ENCODE measurements around the gene AP1G1. TPM values are rescaled to one million over a fixed set of nuclear protein-coding genes. Genes with fewer than 3 reads are reported as not detected.
A peak's percentile ranks its signal among the peaks of the same experiment; 100 is the strongest.

Gene AP1G1
- total RNA-seq, 4 donors from 2014 or later, result 104 to 270 (median 121) TPM

DNA sequence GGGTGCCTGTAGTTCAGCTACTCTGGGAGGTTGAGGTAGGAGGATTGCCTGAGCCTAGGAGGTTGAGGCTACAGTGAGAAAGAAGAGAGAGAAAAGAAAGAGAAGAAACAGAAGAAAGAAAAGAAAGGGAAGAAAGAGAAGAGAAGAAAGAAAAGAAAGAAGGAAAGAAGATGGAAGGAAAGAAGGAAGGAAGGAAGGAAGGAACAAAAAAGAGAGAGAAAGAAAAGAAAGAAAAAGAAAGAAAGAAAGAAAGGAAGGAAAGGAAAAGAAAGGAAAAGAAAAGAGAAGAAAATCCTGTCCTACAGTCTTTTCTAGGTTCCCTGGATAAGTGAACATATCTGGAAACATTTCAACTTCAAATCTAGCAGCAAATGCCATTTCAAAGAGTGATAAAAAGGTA is 54.5 kb downstream of the AP1G1 start:
- H3K4me1 ChIP-seq, result no peaks in the 10 kb centered on the region
- H3K27ac ChIP-seq, result no peak overlapping the region
- H3K9me3 ChIP-seq, result no peaks in the 10 kb centered on the region
- no peak overlapping the region for H3K4me3 ChIP-seq
- TF ChIP-seq POLR2A (IDR thresholded peaks at IDR 0.05), result no peak
- TF ChIP-seq, protein P1, sequence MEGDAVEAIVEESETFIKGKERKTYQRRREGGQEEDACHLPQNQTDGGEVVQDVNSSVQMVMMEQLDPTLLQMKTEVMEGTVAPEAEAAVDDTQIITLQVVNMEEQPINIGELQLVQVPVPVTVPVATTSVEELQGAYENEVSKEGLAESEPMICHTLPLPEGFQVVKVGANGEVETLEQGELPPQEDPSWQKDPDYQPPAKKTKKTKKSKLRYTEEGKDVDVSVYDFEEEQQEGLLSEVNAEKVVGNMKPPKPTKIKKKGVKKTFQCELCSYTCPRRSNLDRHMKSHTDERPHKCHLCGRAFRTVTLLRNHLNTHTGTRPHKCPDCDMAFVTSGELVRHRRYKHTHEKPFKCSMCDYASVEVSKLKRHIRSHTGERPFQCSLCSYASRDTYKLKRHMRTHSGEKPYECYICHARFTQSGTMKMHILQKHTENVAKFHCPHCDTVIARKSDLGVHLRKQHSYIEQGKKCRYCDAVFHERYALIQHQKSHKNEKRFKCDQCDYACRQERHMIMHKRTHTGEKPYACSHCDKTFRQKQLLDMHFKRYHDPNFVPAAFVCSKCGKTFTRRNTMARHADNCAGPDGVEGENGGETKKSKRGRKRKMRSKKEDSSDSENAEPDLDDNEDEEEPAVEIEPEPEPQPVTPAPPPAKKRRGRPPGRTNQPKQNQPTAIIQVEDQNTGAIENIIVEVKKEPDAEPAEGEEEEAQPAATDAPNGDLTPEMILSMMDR (IDR thresholded peaks at IDR 0.05), result no peak
- TF ChIP-seq EP300 (IDR thresholded peaks at IDR 0.05; ENCODE audit: low read depth), result no peak
- TF ChIP-seq POLR2AphosphoS5 (IDR thresholded peaks at IDR 0.05), result no peak
- H3K27me3 ChIP-seq, result no peaks in the 10 kb centered on the region
- peaks cover 0 to 78% (median 38%) of the 10 kb centered on the region in 4 donors for H3K36me3 ChIP-seq
- DNase-seq, result no peak
- intact Hi-C loops (cut with DNase I; ENCODE audit: low total_unique reads), result no loop called here
- in situ Hi-C loops (cut with MboI; ENCODE audit: low pct_ligation_motif_present in 1 of 4, low pct_unique_long_range_greater_than_20kb in 1 of 4, low sequenced_read_pairs in 3 of 4), result no loop called here

GRCh38 chr16:71748226-71748625 is 60.4 kb downstream of the AP1G1 start:
- Histone ChIP-seq H3K9me3 (no peaks in the 10 kb centered on the region), H3K36me3 (peaks cover 0 to 79% (median 37%) of the 10 kb centered on the region in 4 donors), H3K4me1 (no peaks in the 10 kb centered on the region), H3K27me3 (no peaks in the 10 kb centered on the region), H3K4me3 (no peak overlapping the region), H3K27ac (no peak overlapping the region)
- in situ Hi-C loops (cut with MboI; ENCODE audit: low pct_ligation_motif_present in 1 of 4, low pct_unique_long_range_greater_than_20kb in 1 of 4, low sequenced_read_pairs in 3 of 4), result loop anchor here in 1 of 4 donors (10.0 kb wide), 1 partner anchor 93 kb away; no protein-coding TSS in a partner anchor
- no peak for DNase-seq
- 87 to 88% methylated on average over 2 to 4 of the region's 4 CpGs for WGBS, 2 donors (ENCODE audit: low coverage in 1 of 2)
- intact Hi-C loops (cut with DNase I; ENCODE audit: low total_unique reads), result loop anchor here (5.0 kb wide), 1 partner anchor 1404 kb away; no protein-coding TSS in a partner anchor
- TF ChIP-seq POLR2A (IDR thresholded peaks at IDR 0.05) (no peak), EP300 (IDR thresholded peaks at IDR 0.05; ENCODE audit: low read depth) (no peak), POLR2AphosphoS5 (IDR thresholded peaks at IDR 0.05) (no peak)
- TF ChIP-seq, protein P1 (IDR thresholded peaks at IDR 0.05), result no peak

DNA sequence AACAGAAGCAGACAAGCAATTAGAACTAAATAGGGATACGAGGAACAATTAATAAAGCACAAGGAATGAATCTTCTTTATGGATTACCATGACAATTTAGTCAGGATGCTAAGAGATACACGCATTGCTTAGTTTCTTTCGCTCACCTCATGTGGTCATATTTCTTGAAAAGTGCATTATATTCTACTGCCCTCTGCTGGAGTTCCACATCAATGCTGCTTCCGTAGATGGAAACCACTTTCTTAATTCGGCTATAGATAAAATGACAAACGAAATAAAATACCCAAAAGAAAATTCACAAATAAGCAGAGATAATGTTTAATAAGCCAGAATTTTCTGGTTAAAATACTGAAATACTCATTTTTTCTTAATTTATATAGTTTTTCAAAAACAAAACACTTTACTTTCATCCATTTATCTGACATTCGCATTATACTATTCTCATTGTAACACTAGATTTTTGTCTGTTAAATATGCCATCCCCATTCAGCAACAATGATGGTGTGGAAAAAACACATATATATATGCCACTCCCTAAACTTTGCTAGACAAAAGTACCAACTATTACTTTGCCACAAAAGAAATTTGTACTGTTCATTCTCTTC is 62.1 kb downstream of the AP1G1 start:
- no peak for DNase-seq
- WGBS, 2 donors (ENCODE audit: low coverage in 1 of 2), result 35 to 43% methylated on average over 7 of the region's 7 CpGs
- peaks cover 0 to 76% (median 37%) of the 10 kb centered on the region in 4 donors for H3K36me3 ChIP-seq

DNA sequence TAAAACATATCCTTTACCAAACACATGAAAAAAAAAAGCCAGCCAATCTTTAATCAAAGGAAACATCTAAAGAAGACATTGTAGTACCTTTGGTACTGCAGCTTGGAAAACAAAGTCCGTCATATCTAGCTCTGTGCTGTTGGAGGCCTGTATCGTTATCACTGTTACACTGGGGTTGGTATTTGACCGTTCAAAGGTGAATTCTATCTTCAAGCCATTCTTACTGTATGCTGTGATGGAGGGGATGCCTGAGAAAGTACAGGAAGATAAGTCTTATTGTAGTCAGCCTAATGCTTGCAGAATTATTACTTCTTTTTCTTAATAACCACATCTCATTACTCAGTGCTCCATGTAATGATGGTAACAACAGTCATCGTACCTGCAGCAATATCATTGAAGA is 69.8 kb downstream of the AP1G1 start:
- TF ChIP-seq POLR2AphosphoS5 (IDR thresholded peaks at IDR 0.05), result no peak
- no peak for TF ChIP-seq EP300 (IDR thresholded peaks at IDR 0.05; ENCODE audit: low read depth)
- no peak for TF ChIP-seq POLR2A (IDR thresholded peaks at IDR 0.05)
- in situ Hi-C loops (cut with MboI; ENCODE audit: low pct_ligation_motif_present in 1 of 4, low pct_unique_long_range_greater_than_20kb in 1 of 4, low sequenced_read_pairs in 3 of 4) (no loop called here), intact Hi-C loops (cut with DNase I; ENCODE audit: low total_unique reads) (no loop called here)
- Histone ChIP-seq H3K27ac (no peak overlapping the region), H3K27me3 (no peaks in the 10 kb centered on the region), H3K9me3 (no peaks in the 10 kb centered on the region), H3K36me3 (peaks cover 0 to 71% (median 30%) of the 10 kb centered on the region in 4 donors), H3K4me1 (no peaks in the 10 kb centered on the region), H3K4me3 (no peak overlapping the region)
- 91 to 96% methylated on average over 4 of the region's 4 CpGs for WGBS, 2 donors (ENCODE audit: low coverage in 1 of 2)
- no peak for DNase-seq

More for the DNA sequence above, 62.1 kb downstream of the AP1G1 start:
- TF ChIP-seq POLR2A (IDR thresholded peaks at IDR 0.05), result no peak
- TF ChIP-seq EP300 (IDR thresholded peaks at IDR 0.05; ENCODE audit: low read depth), result no peak
- TF ChIP-seq POLR2AphosphoS5 (IDR thresholded peaks at IDR 0.05), result no peak
- TF ChIP-seq, protein P1 (IDR thresholded peaks at IDR 0.05), result peak; percentile 68 to 74 (median 72)
- Histone ChIP-seq H3K4me1 (no peaks in the 10 kb centered on the region), H3K4me3 (no peak overlapping the region), H3K27me3 (no peaks in the 10 kb centered on the region), H3K9me3 (no peaks in the 10 kb centered on the region), H3K27ac (no peak overlapping the region)
- in situ Hi-C loops (cut with MboI; ENCODE audit: low pct_ligation_motif_present in 1 of 4, low pct_unique_long_range_greater_than_20kb in 1 of 4, low sequenced_read_pairs in 3 of 4), result loop anchor here in 1 of 4 donors (10.0 kb wide), 1 partner anchor 92 kb away; no protein-coding TSS in a partner anchor
- intact Hi-C loops (cut with DNase I; ENCODE audit: low total_unique reads), result loop anchor here (5.0 kb wide), 1 partner anchor 1406 kb away; no protein-coding TSS in a partner anchor
